Measurements from ENCODE around the gene LRP8. TPM values are rescaled to one million over a fixed set of nuclear protein-coding genes. Genes with fewer than 3 reads are reported as not detected.

The LRP8 gene
- total RNA-seq, 1 experiment from 2014 or later: 56.3 TPM

- ChIA-PET CTCF (no interaction called here), POLR2A (no interaction called here), RAD21 (ENCODE audit: low non-redundant PET in 1 of 2, low total read pairs in 2 of 2, uncharacterized antibody in 2 of 2, unreplicated experiment in 2 of 2) (no interaction called here)
- Histone ChIP-seq H4K20me1 (ENCODE audit: insufficient read depth) (no peaks in the 10 kb centered on the region), H3K9ac (ENCODE audit: low read length) (no peak overlapping the region), H3K79me2 (ENCODE audit: insufficient read depth, low read length) (peaks cover 76% of the 10 kb centered on the region), H3K4me1 (ENCODE audit: control insufficient read depth in 1 of 2, insufficient read depth in 2 of 2, low read length in 2 of 2) (peaks cover 14 to 32% of the 10 kb centered on the region in 2 experiments), H3K4me2 (ENCODE audit: low read length) (peak overlapping the region; percentile 44; the same call in 1 of the 2 replicates), H3K4me3 (replicated peaks in 1 of 2; ENCODE audit: low read depth in 1 of 2, low read length in 2 of 2) (no peak overlapping the region), H3K27ac (ENCODE audit: low read depth, low read length) (no peak overlapping the region), H2AFZ (ENCODE audit: low read depth, low read length, poor library complexity, severe bottlenecking) (no peak overlapping the region), H3K27me3 (ENCODE audit: insufficient read depth, low read length) (no peaks in the 10 kb centered on the region), H3K9me2 (ENCODE audit: insufficient read depth) (no peaks in the 10 kb centered on the region), H3K36me3 (ENCODE audit: control insufficient read depth in 1 of 2, insufficient read depth in 2 of 2, low read length in 2 of 2) (no peaks in the 10 kb centered on the region; a peak in 1 of 4 replicates), H3K9me3 (ENCODE audit: control insufficient read depth in 1 of 2, insufficient read depth in 1 of 2, low read depth in 1 of 2, low read length in 2 of 2) (no peaks in the 10 kb centered on the region)
- no TSS peak for BruUV-seq (replicated peaks)
- DNase-seq (ENCODE audit: low read depth, low spot score) (no peak), ATAC-seq (no peak)
- TF ChIP-seq EZH2phosphoT487 (IDR thresholded peaks at IDR 0.05; ENCODE audit: borderline replicate concordance) (no peak), SRF (IDR thresholded peaks at IDR 0.05; ENCODE audit: low read depth) (no peak), ZBTB33 (IDR thresholded peaks at IDR 0.05; ENCODE audit: extremely low read depth, insufficient replicate concordance, low read length) (no peak), CEBPB (IDR thresholded peaks at IDR 0.05; ENCODE audit: low read depth) (no peak)
- intact Hi-C loops (cut with micrococcal nuclease): no loop called here
Measured at GRCh38 chr1:53294061-53294460, 33.8 kb downstream of the LRP8 start.

- DNase-seq (ENCODE audit: low read depth, low spot score) (no peak), ATAC-seq (no peak)
- Histone ChIP-seq H3K36me3 (ENCODE audit: control insufficient read depth in 1 of 2, insufficient read depth in 2 of 2, low read length in 2 of 2) (peaks cover 0 to 6% of the 10 kb centered on the region in 2 experiments; a peak in 1 of 4 replicates), H2AFZ (ENCODE audit: low read depth, low read length, poor library complexity, severe bottlenecking) (no peak overlapping the region), H3K4me1 (ENCODE audit: control insufficient read depth in 1 of 2, insufficient read depth in 2 of 2, low read length in 2 of 2) (peaks cover 14 to 32% of the 10 kb centered on the region in 2 experiments), H3K9me3 (ENCODE audit: control insufficient read depth in 1 of 2, insufficient read depth in 1 of 2, low read depth in 1 of 2, low read length in 2 of 2) (no peaks in the 10 kb centered on the region), H3K79me2 (ENCODE audit: insufficient read depth, low read length) (peaks cover 66% of the 10 kb centered on the region), H3K9ac (ENCODE audit: low read length) (no peak overlapping the region), H3K9me2 (ENCODE audit: insufficient read depth) (no peaks in the 10 kb centered on the region), H4K20me1 (ENCODE audit: insufficient read depth) (no peaks in the 10 kb centered on the region), H3K27me3 (ENCODE audit: insufficient read depth, low read length) (no peaks in the 10 kb centered on the region), H3K4me3 (replicated peaks in 1 of 2; ENCODE audit: low read depth in 1 of 2, low read length in 2 of 2) (no peak overlapping the region), H3K27ac (ENCODE audit: low read depth, low read length) (no peak overlapping the region; the same call in 1 of the 2 replicates), H3K4me2 (ENCODE audit: low read length) (peak overlapping the region; percentile 44)
- RAD21 ChIA-PET (ENCODE audit: low non-redundant PET in 1 of 2, low total read pairs in 2 of 2, uncharacterized antibody in 2 of 2, unreplicated experiment in 2 of 2): no interaction called here
- no TSS peak for BruUV-seq (replicated peaks)
- CTCF ChIA-PET: interaction anchor here (2.7 kb wide), 1 partner anchor 100 kb away, joined by 30 read pairs; no protein-coding TSS in a partner anchor
- POLR2A ChIA-PET: no interaction called here
- intact Hi-C loops (cut with micrococcal nuclease): no loop called here
- TF ChIP-seq EGR1 (IDR thresholded peaks at IDR 0.05; ENCODE audit: low read depth) (no peak), CEBPB (IDR thresholded peaks at IDR 0.05; ENCODE audit: low read depth) (no peak), EZH2 (IDR thresholded peaks at IDR 0.05) (no peak), ZNF274 (IDR thresholded peaks at IDR 0.05; ENCODE audit: low read depth, low read length) (no peak), SIN3A (IDR thresholded peaks at IDR 0.05; ENCODE audit: low read depth) (no peak), ZBTB33 (IDR thresholded peaks at IDR 0.05; ENCODE audit: extremely low read depth, insufficient replicate concordance, low read length) (no peak), POLR2A (IDR thresholded peaks at IDR 0.05; ENCODE audit: borderline replicate concordance, extremely low read depth, insufficient read depth, insufficient read length) (no peak), CBX3 (IDR thresholded peaks at IDR 0.05; ENCODE audit: low read depth) (no peak), JUND (IDR thresholded peaks at IDR 0.05) (no peak), ATF3 (IDR thresholded peaks at IDR 0.05) (no peak), SP1 (IDR thresholded peaks at IDR 0.05; ENCODE audit: low read depth) (no peak), YY1 (IDR thresholded peaks at IDR 0.05; ENCODE audit: extremely low read depth, insufficient replicate concordance, low read depth, low read length) (no peak)
Measured at GRCh38 chr1:53293123-53293522, 34.7 kb downstream of the LRP8 start.
